Measurements from ENCODE around the gene ATP10A.

The ATP10A gene

DNA sequence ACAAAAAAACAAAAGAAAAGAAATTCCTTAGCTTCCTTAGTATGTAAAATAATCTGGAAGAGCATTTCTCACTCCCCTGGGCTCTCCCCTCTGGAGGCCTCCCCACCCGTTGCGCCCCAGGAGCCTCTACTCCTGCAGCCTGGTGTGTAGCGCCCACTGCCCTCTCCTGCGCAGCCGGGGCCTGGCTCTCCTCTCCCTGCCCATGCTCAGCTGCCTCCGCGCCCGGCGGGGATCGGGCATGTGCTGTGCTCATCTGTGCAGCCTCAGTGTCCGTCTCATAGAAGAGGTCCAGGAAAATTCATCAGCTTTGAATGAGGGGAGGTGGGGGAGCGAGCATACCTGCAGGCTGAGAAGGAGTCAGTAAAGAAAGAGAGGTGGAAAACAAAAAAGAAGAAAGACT lies 203.9 kb downstream of the ATP10A start:
- TF ChIP-seq, protein P1, sequence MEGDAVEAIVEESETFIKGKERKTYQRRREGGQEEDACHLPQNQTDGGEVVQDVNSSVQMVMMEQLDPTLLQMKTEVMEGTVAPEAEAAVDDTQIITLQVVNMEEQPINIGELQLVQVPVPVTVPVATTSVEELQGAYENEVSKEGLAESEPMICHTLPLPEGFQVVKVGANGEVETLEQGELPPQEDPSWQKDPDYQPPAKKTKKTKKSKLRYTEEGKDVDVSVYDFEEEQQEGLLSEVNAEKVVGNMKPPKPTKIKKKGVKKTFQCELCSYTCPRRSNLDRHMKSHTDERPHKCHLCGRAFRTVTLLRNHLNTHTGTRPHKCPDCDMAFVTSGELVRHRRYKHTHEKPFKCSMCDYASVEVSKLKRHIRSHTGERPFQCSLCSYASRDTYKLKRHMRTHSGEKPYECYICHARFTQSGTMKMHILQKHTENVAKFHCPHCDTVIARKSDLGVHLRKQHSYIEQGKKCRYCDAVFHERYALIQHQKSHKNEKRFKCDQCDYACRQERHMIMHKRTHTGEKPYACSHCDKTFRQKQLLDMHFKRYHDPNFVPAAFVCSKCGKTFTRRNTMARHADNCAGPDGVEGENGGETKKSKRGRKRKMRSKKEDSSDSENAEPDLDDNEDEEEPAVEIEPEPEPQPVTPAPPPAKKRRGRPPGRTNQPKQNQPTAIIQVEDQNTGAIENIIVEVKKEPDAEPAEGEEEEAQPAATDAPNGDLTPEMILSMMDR (IDR thresholded peaks at IDR 0.05; ENCODE audit: low read depth, low read length): no peak
- DNase-seq (ENCODE audit: extremely low read depth, low read depth): no peak

DNA sequence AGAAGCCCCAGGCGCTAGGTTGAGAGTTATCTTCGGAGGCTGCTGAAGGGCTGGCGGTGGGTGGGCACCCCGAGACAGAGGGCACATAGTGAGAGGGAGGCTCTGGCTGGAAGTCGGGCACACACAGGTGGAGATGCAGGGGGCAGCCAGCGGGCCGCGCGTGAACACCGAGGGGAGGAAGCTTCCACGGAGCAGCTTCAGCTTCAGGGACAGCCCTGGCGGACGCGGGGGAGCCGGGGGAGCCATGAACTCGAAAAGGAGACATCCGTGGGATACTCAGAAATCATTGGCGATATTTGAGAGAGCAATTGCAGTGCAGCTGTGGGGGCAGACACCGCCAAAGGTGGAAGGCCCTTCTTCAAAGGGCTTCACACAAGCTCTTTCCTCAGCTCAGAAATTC lies 204.6 kb downstream of the ATP10A start:
- DNase-seq (ENCODE audit: extremely low read depth, low read depth): no peak
- TF ChIP-seq, protein P1 (IDR thresholded peaks at IDR 0.05; ENCODE audit: low read depth, low read length): no peak

DNA sequence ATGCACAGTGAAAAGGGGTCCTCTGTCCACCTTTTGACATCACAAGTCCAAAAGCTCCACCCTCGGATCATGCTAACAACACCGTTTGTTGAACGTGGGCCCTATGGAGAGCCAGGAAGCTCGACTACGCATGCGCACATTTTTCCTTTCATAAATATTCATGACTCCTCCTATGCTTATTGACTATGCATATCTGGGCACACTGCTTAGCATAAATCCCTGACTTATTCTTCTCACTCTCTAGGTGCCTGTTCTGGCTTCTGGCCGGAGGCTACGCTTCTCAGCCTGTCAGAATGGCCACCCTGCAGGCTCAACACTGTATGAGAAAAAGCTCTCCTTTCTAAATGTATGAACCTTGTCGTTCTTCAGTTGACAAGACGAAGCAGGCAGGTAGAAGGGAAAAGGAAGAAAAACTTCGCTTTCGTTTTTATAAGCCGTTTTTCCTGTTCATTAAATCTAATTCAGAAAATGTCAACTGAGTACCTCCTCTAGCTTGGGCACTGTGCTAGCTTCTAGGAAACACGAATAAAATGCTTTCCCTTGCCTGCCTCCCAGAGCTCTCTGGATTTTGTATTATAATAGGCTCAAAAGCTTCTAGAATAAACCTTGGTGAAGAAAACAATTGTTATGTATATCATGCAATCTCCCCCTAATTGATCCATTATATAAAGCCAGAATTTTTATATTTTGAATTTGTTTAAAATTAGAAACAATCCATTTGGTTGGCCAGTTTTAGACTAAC lies 207.7 kb downstream of the ATP10A start:
- no peak for DNase-seq (ENCODE audit: extremely low read depth, low read depth)
- TF ChIP-seq, protein P1 (IDR thresholded peaks at IDR 0.05; ENCODE audit: low read depth, low read length): no peak

DNA sequence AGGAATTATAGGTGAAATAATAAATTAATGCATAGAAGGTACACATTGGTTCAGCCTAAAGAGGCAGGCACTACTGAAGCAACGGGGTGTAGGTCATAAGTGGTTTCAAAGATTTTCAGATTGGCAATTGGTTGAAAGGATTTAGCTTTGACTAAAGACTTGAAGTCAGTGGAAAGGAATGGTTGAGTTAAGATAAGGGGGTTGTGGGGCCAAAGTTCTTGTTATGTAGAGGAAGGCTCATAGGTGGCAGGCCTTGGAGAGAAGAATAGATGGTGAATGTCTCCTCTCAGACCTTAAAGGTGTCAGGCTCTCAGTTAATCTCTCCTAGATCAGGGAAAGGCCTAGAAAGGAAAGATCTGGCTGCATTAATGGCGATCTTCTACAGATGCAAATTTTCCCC lies 209.8 kb downstream of the ATP10A start:
- DNase-seq (ENCODE audit: extremely low read depth, low read depth): no peak
- TF ChIP-seq, protein P1 (IDR thresholded peaks at IDR 0.05; ENCODE audit: low read depth, low read length): no peak

DNA sequence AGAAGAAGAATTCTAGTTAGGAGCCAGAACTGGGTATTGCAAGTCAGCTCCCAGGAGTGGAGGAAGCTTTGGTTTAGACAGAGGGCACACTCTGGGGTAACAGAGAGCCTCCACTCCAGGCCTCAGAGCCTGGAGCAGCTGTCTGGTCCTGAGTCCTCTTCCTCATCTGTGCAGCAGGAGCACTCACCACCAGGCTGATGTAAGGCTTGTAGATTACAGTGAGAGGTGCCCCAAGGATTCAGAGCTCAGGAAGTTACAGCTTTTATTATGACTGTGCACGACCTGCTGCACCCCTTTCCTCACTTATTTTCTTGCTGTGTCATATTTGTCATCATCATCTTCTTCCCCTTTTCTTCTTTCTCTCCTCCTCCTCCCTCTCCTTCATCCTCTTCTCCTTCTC lies 210.4 kb downstream of the ATP10A start:
- TF ChIP-seq, protein P1 (IDR thresholded peaks at IDR 0.05; ENCODE audit: low read depth, low read length): no peak
- DNase-seq (ENCODE audit: extremely low read depth, low read depth): no peak

DNA sequence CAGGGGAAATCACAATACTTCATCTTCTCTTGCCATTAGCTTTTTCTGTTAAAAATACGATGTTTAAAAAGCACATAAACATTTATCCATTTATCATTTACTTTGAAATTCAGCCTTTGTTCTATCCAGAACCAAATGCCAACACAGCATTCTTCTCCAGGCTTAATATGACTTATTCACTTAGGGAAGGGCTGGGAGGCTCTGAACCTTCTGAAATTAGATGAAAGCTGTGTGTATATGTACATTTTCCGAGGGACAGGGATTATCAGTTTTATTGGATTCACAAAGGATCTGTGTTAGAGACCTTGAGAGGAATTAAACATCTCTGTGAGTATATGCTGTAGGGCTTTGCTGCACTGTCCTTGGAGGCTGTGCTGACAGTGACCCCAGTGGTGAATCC lies 213.7 kb downstream of the ATP10A start:
- no peak for DNase-seq (ENCODE audit: extremely low read depth, low read depth)
- TF ChIP-seq, protein P1 (IDR thresholded peaks at IDR 0.05; ENCODE audit: low read depth, low read length): no peak

DNA sequence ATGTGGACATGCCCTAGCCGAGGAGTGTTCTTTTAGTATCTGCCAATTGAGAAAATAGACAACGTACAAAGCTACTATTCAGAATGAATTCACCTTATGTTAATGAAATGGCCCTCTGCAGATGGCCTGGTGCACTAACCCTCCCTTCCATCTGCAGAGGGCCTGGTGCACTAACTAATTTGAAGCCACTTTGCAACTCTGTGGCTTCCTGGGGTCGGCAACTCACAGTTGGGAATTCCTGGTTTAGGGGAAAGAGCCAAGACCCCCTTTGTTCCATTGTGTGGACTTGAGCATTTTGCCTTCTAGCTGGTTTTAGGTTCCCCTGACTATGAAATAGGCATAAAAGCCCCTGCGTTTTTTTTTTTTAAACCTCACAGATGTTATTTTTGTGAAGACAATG lies 220.0 kb downstream of the ATP10A start:
- DNase-seq (ENCODE audit: extremely low read depth, low read depth): no peak
- TF ChIP-seq, protein P1 (IDR thresholded peaks at IDR 0.05; ENCODE audit: low read depth, low read length): no peak
